ENCODE measurements around the gene CDK14. TPM values are rescaled to one million over a fixed set of nuclear protein-coding genes. Genes with fewer than 3 reads are reported as not detected.

The CDK14 gene
- total RNA-seq, 1 experiment from 2014 or later = 39.1 TPM

DNA sequence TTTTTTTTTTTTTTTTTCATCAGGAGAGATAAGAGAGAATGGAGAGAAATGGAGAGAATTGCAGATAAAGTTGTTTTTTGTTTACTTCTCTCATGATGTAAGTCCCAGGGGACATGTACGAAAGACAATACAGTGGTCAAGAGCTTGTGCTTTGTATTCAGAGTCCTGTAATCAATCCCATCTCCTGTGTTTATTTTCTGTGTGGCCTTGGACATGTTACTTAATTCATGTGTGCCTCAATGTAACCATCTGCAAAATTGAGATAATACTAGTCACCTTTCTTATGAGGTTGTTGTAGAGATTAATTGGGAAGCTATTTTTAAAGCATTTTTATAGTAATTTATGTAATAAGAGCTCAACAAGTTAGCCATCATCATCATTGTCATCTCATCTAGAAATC is 117.5 kb downstream of the CDK14 start:
- intact Hi-C loops (cut with micrococcal nuclease; ENCODE audit: unreplicated experiment) = no loop called here
- Histone ChIP-seq H3K27me3 (ENCODE audit: insufficient read depth, low read depth) (no peaks in the 10 kb centered on the region), H2AFZ (no peak overlapping the region), H3K27ac (no peak overlapping the region), H3K79me2 (ENCODE audit: low read depth) (no peaks in the 10 kb centered on the region), H3K36me3 (ENCODE audit: low read depth) (no peaks in the 10 kb centered on the region), H4K20me1 (ENCODE audit: insufficient read depth) (no peaks in the 10 kb centered on the region), H3K9me2 (ENCODE audit: insufficient read depth) (no peaks in the 10 kb centered on the region), H3K4me3 (no peak overlapping the region), H3K4me2 (no peak overlapping the region), H3F3A (ENCODE audit: insufficient read depth, low read depth) (no peaks in the 10 kb centered on the region), H3K9me3 (ENCODE audit: insufficient read depth, low read depth) (no peaks in the 10 kb centered on the region), H3K4me1 (replicated peaks; ENCODE audit: insufficient read depth) (no peaks in the 10 kb centered on the region)
- DNase-seq = no peak
- POLR2A ChIA-PET (ENCODE audit: unreplicated experiment) = interaction anchor here (0.6 kb wide), 1 partner anchor 12 kb away, joined by 4 read pairs; no protein-coding TSS in a partner anchor
- BruUV-seq (replicated peaks) = no TSS peak
- no peak for TF ChIP-seq EZH2 (IDR thresholded peaks at IDR 0.05; ENCODE audit: low read depth)
- TF ChIP-seq, protein P1, sequence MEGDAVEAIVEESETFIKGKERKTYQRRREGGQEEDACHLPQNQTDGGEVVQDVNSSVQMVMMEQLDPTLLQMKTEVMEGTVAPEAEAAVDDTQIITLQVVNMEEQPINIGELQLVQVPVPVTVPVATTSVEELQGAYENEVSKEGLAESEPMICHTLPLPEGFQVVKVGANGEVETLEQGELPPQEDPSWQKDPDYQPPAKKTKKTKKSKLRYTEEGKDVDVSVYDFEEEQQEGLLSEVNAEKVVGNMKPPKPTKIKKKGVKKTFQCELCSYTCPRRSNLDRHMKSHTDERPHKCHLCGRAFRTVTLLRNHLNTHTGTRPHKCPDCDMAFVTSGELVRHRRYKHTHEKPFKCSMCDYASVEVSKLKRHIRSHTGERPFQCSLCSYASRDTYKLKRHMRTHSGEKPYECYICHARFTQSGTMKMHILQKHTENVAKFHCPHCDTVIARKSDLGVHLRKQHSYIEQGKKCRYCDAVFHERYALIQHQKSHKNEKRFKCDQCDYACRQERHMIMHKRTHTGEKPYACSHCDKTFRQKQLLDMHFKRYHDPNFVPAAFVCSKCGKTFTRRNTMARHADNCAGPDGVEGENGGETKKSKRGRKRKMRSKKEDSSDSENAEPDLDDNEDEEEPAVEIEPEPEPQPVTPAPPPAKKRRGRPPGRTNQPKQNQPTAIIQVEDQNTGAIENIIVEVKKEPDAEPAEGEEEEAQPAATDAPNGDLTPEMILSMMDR (conservative IDR thresholded peaks at IDR 0.05) = no peak
- CTCF ChIA-PET = no interaction called here

DNA sequence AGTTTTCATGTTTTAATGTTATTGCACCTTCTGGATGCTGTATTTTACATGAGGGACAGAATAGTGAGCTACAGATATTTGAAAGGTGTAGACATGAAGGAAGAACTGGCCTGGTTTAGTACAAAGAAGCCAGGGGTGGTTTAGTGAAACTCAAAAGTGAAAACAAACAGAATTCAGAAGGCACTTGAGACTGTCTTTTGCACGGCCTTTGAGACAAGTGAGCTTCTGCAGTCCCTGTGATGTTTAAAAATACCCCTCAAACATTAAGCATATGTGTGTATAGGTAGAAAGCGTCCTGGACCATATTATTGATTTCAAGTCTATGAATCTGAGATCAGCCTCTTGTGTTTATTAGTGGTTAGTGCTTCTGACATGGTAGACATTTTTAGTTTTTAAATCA is 118.9 kb downstream of the CDK14 start:
- TF ChIP-seq EZH2 (IDR thresholded peaks at IDR 0.05; ENCODE audit: low read depth) = no peak
- TF ChIP-seq, protein P1 (conservative IDR thresholded peaks at IDR 0.05) = no peak
- no peak for DNase-seq
- no peaks in the 10 kb centered on the region for H4K20me1 ChIP-seq (ENCODE audit: insufficient read depth)
- BruUV-seq (replicated peaks) = no TSS peak
- no peaks in the 10 kb centered on the region for H3K27me3 ChIP-seq (ENCODE audit: insufficient read depth, low read depth)
- no peaks in the 10 kb centered on the region for H3K4me1 ChIP-seq (replicated peaks; ENCODE audit: insufficient read depth)
- no peak overlapping the region for H3K4me2 ChIP-seq
- H3K27ac ChIP-seq = no peak overlapping the region
- H3K79me2 ChIP-seq (ENCODE audit: low read depth) = no peaks in the 10 kb centered on the region
- ChIA-PET POLR2A (ENCODE audit: unreplicated experiment) (no interaction called here), CTCF (no interaction called here)
- H3K9me3 ChIP-seq (ENCODE audit: insufficient read depth, low read depth) = no peaks in the 10 kb centered on the region
- H3F3A ChIP-seq (ENCODE audit: insufficient read depth, low read depth) = no peaks in the 10 kb centered on the region
- intact Hi-C loops (cut with micrococcal nuclease; ENCODE audit: unreplicated experiment) = no loop called here
- H3K4me3 ChIP-seq = no peak overlapping the region
- no peak overlapping the region for H2AFZ ChIP-seq
- no peaks in the 10 kb centered on the region for H3K9me2 ChIP-seq (ENCODE audit: insufficient read depth)
- no peaks in the 10 kb centered on the region for H3K36me3 ChIP-seq (ENCODE audit: low read depth)

DNA sequence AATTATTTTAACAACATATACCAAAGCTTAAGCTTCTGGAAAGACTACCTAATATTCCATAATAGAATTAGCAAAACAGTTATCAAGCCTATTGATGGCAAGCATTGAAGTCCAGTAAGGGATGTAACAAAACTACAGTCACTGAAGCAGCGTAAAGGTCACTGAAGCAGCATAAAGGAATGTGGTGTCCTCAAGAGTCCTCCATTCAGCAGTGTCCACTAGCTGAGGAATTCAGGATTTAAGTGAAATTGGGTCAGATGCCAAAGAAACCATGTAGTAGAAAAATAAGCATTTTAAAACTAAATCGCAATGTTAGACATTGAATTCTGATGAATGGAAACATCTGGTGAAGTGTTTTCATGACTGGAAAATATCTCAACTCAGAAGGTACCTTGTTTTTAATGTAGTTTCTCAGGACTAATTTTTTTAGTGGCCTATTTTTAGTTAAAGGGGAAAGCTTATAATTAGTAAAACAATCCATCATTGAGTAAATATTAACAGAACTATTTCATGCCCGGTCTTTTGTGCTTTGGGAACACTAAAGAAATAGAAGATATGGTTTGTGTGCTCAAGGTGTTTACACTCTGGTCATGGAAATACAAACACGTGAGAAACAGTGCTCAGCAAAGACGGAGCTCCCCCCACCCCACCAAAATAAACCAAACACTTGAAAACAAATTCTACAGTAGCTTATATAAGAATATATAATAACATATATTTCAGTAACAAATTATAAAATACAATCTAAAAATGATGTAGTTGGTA is 121.4 kb downstream of the CDK14 start:
- no peaks in the 10 kb centered on the region for H3K4me1 ChIP-seq (replicated peaks; ENCODE audit: insufficient read depth)
- no peaks in the 10 kb centered on the region for H3K9me3 ChIP-seq (ENCODE audit: insufficient read depth, low read depth)
- H3K79me2 ChIP-seq (ENCODE audit: low read depth) = no peaks in the 10 kb centered on the region
- CTCF ChIA-PET = interaction anchor here (0.6 kb wide), 1 partner anchor 1293 kb away, joined by 4 read pairs; no protein-coding TSS in a partner anchor
- H3K9me2 ChIP-seq (ENCODE audit: insufficient read depth) = no peaks in the 10 kb centered on the region
- H2AFZ ChIP-seq = no peak overlapping the region
- POLR2A ChIA-PET (ENCODE audit: unreplicated experiment) = no interaction called here
- no peaks in the 10 kb centered on the region for H3F3A ChIP-seq (ENCODE audit: insufficient read depth, low read depth)
- DNase-seq = no peak
- no peak overlapping the region for H3K27ac ChIP-seq
- no peaks in the 10 kb centered on the region for H3K36me3 ChIP-seq (ENCODE audit: low read depth)
- H3K4me3 ChIP-seq = no peak overlapping the region
- H4K20me1 ChIP-seq (ENCODE audit: insufficient read depth) = no peaks in the 10 kb centered on the region
- BruUV-seq (replicated peaks) = no TSS peak
- no peak overlapping the region for H3K4me2 ChIP-seq
- TF ChIP-seq, protein P1 (conservative IDR thresholded peaks at IDR 0.05) = no peak
- no peak for TF ChIP-seq EZH2 (IDR thresholded peaks at IDR 0.05; ENCODE audit: low read depth)
- H3K27me3 ChIP-seq (ENCODE audit: insufficient read depth, low read depth) = no peaks in the 10 kb centered on the region
- intact Hi-C loops (cut with micrococcal nuclease; ENCODE audit: unreplicated experiment) = no loop called here
